GM19025 (cell line): ENCODE results near the gene IL22RA1.

Experiments
- ATAC-seq: cut with Tn5 transposase; IDR thresholded peaks from one replicate; pipeline ENCODE4 v1.9.1; 2021; ENCODE audit warnings: mild to moderate bottlenecking, low read depth, moderate library complexity; ENCODE audit not compliant: unreplicated experiment

Gene IL22RA1

DNA sequence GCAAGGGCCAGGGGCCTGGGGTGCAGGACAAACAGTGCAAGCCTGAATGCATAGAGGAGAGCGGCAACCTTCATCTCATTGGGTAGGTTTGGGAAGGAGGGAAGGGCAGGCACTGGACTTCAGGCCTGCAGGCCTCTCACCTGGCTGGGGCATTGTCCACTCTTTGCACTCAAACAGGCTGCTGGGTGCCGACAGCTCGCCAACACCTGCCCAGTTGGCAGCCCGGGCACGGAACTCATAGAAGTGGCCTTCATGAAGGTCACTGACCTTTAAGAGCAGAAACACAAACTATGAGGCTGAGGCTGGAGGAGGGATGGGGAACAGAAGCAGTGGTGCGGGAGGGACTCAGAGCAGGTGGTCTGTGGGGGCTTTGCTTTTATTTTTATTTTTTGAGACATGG lies 61.8 kb downstream of the IL22RA1 start:
- ATAC-seq: no peak

DNA sequence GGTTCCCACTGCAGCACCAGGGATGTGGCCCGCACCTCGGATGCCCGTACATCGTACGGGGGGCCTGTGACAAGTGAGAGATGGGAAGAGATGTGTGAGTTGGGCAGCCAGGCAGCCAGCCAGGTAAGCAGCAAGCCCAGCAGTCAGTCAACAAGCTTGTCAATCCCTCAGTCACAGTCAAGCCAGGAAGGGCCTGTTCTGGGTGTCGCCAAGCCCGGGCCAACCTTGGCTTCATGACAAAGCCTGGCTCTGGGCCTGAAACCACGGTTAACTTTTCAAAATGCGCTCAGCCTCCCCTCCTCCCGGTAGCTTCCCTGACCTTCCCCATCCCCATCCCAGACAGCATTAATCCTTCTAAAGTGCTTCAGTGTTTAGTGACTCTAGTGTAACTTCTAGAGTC lies 62.8 kb downstream of the IL22RA1 start:
- ATAC-seq: no peak

DNA sequence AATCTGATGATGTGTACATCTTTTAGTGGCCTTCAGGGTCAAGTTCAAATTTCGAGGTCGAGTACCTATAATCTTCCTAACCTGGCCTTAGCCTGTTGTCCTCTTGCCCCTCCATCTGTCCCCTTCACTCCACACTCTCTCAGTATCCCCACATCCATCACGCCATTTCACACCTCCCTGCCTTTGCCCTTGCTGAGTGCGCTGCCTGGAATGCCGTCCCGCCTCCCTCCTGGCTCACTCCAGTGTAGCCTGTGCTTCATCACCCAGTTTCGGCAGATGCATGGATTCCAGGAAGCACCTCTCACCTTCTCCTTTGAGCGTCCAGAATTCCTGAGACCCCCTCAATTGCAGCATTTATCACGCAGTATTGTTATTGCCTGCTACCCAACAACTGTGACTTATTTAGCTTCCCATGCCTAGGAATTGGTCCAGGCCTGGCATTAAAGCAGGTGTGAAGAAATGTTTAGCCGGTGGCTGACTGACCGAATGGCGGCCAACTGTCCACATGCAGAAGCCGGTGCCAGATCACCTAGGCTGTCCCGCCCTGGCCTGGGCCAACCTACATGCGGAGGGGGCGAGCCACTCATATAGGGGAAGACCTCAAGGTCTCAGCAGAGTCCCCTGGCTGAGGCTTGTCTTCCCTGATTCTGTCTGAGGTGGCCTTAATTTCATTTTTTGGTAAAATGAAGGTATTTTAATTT lies 65.5 kb downstream of the IL22RA1 start:
- no peak for ATAC-seq

DNA sequence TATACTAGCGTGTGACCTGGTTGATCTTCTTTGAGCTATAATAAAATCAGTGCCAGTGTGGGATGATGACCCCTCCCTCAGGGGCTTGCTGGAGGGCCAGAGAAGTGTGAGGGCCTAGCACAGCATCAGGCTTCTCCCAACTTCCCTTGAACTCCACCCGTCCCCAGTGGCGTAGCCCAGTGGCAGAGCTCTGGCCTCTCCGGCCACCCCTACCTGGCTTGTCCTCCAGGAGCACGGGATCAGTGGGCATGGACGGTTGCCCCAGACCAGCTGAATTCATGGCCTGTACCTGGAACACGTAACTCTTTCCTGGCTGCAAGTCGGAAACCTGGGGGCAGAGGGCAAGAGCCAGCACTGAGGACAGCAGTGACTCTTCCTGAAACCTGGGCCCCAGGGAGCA lies 67.0 kb downstream of the IL22RA1 start:
- ATAC-seq: no peak

DNA sequence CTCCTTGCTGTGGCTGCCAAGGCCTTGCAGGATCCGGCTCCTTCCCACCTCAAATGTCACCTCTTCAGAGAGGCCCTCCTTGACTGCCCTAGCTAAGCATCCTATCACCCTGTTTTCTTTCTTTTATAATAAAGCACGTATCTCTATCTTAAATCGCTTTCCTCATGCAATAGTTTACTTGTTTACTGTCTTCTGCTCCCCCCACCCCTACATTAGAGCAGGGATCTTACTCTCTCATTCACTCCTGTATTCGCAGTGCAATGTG lies 67.4 kb downstream of the IL22RA1 start:
- no peak for ATAC-seq

DNA sequence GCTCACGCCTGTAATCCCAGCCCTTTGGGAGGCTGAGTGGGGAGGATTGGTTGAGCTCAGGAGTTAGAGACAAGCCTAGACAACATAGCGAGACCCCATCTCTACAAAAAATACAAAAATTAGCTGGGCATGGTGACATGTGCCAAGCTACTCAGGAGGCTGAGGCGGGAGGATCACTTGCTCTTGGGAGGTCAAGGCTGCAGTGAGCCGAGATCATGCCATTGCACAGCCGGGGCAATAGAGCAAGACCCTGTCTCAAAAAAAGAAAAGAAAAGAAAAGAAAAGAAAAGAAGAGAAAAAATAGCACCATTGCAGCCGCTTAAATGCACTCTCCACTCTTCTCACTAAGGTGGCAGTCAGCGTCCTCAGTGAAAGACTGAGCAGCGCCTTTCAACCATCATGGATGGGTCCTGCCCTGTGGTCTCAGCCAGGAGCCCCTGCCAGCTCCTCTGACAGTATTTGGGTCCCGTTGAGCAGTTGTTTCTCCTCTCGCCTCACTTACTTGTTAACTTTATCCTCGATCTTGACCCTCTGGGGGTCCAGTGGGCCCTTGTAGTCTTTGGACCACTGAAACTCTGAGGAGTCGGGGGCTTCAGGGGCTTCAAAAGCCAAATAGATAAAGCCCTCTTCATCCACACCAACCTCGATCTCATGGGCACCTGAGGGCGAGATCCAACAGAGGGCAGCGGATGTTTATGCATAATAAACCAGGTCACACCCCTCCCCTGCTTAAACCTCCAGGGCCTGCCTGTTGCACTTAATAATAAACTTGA lies 67.9 kb downstream of the IL22RA1 start:
- ATAC-seq: no peak

DNA sequence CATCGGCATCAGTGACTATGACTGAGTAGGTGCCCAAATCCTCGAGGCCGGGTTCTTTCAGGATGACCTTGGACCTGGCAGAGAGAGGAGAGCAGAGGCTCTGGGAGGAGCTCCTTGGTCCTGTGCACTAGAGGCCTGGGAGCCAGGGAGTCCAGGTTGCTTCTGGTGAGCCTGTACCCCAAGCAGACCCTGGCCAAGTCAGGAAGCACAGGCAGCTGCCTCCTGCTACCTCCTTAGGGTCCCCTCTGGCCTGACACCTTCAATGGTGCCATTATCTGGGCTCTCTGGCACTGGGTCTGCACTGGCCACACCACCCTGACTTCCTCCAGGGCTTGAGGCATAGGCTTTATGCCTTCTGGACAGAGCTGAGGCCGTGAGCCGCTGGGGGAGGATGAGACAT lies 68.7 kb downstream of the IL22RA1 start:
- ATAC-seq: no peak

DNA sequence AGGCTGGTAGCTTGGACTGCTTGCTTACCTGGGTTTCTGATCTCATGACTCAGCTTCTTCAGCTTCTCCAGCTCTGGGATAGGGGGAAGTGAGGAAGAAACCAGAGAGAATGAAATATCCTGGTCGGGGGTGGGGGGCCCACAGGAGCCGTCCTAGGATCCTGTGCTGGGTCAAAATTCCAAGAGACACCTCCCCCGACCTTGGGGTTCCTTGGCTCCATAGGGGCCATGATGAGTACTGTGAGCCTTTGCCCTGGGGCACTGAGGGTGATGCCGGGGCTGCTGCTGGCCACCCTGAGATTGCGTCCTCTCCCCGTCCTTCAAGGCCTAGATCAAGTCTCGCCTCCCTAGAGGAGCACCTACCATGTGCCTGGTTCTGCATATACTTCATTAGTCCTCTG lies 71.0 kb downstream of the IL22RA1 start:
- ATAC-seq: no peak

DNA sequence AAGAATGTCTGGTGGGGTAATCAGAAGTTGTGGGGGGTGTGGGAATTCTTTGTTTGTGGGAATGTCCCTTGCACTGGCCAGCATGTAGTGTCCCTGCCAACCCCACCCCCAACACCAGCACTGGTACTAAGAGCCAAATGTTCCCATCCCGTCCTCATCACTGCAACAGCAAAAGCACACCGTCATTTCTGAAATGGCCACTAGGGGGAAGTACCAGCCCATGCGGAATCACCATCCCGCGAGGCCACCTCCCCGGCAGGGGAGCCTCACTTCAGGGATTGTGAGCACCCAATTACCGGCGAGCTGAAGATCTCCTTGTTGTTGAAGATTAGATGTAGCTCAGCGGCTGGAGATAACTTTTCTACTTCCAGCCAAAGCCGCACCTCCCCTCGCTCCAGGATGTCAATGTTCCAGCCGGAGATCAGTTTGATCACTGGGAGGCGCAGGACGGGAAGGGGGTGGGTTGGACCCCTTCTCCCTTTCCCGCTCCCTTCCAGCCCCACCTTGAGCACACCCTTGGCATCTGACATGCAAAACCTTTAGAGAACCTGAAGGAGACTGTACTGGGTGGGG lies 72.0 kb downstream of the IL22RA1 start:
- ATAC-seq: no peak

DNA sequence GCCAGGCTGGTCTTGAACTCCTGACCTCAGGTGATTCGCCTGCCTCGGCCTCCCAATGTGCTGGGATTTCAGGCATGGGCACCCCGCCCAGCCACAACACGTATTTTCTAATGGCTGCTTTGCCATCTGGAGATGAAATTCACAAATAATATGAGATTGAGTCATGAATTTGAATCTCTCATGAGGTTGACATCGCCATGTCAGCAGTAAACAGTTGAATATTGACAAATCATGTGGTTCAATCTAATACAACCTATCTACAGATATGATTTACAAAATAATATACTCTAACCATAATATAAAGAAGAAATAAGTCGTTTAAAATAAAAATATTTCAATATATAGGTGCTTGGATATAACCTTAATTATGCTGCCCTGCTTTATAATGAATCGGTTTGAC lies 73.1 kb downstream of the IL22RA1 start:
- ATAC-seq: no peak
